Testis (tissue), 3 donors: ENCODE measurements around the gene CDH4. TPM values are rescaled to one million over a fixed set of nuclear protein-coding genes. Genes with fewer than 3 reads are reported as not detected.

Experiments
- DNase-seq: peaks from one replicate; pipeline ENCODE4 v3.0.0-alpha.2; 2019
- H3K27ac ChIP-seq, 2 donors: fragments of 200-600 bp; sonication (generic); one replicate each; pipeline ENCODE4 v1.5.1; 2019
- H3K27me3 ChIP-seq: fragments of 200-600 bp; sonication (generic); one replicate; pipeline ENCODE4 v1.5.1; 2019
- H3K36me3 ChIP-seq: fragments of 200-600 bp; sonication (generic); one replicate; pipeline ENCODE4 v1.5.1; 2017; ENCODE audit warnings: low read depth; ENCODE audit errors: missing control alignments
- H3K4me1 ChIP-seq: fragments of 200-600 bp; sonication (generic); one replicate; pipeline ENCODE4 v1.5.1; 2019
- H3K4me3 ChIP-seq, 2 donors: fragments of 200-600 bp; sonication (generic); one replicate each; pipeline ENCODE4 v1.5.1; 2017 to 2019
- H3K9me3 ChIP-seq: fragments of 200-600 bp; sonication (generic); one replicate; pipeline ENCODE4 v1.5.1; 2017
- CTCF ChIP-seq, 3 experiments: fragments of 450-650 bp in 2 of 3; fragments of 200-600 bp in 1 of 3; sonication (generic) in 1 of 3; IDR thresholded peaks; one replicate each; pipeline ENCODE4 v1.5.1; 2016 to 2019; ENCODE audit warnings: antibody characterized with exemption in 3 of 3, mild to moderate bottlenecking in 2 of 3, moderate library complexity in 1 of 3
- POLR2A ChIP-seq: fragments of 450-650 bp; IDR thresholded peaks from one replicate; pipeline ENCODE4 v1.6.1; 2017; ENCODE audit warnings: antibody characterized with exemption, mild to moderate bottlenecking, moderate library complexity
- WGBS, 2 donors: methylation state at CpG; one replicate each; pipeline ENCODE4 v1.1.5; 2018; 5-methylcytosine and 5-hydroxymethylcytosine counted together
- intact Hi-C: fragments of 100-400 bp; cut with DNase I; formaldehyde crosslinking; loops from one replicate; pipeline ENCODE4 v1.15.1; 2023; ENCODE audit warnings: low total_unique reads
- polyA plus RNA-seq: library from polyadenylated mRNA; stranded (reverse); fragments of 350-450 nt; fragmentation: Illumina TruSeq; extraction: RNeasy Lipid Tissue Mini Kit (QIAGEN cat#74804); gene quantifications from one replicate; pipeline ENCODE4 v1.2.3, GENCODE V29; 2014; ENCODE audit warnings: low read depth, low replicate concordance; ENCODE audit not compliant: insufficient read depth
- total RNA-seq, 2 donors: library from RNA; depleted of rRNA; stranded (reverse); fragments of >200 nt; gene quantifications; one replicate each; pipeline ENCODE4 v1.2.3, GENCODE V29; 2016

Gene CDH4
- total and polyA plus RNA-seq, 3 donors from 2014 or later: 1.4 to 3.3 (median 1.9) TPM

GRCh38 chr20:61378694-61379355 lies 126.8 kb downstream of the CDH4 start:
- 60 to 62% methylated on average over 6 to 7 of the region's 7 CpGs for WGBS, 2 donors
- intact Hi-C loops: no loop called here
- H3K9me3 ChIP-seq: no peaks in the 10 kb centered on the region
- no peak for DNase-seq
- no peak overlapping the region for H3K27ac ChIP-seq
- H3K27me3 ChIP-seq: no peaks in the 10 kb centered on the region
- no peak overlapping the region for H3K4me3 ChIP-seq
- H3K36me3 ChIP-seq: no peaks in the 10 kb centered on the region
- TF ChIP-seq POLR2A: no peak
- no peaks in the 10 kb centered on the region for H3K4me1 ChIP-seq

GRCh38 chr20:61379898-61380544 lies 128.0 kb downstream of the CDH4 start:
- Histone ChIP-seq H3K9me3 (no peaks in the 10 kb centered on the region), H3K4me3 (no peak overlapping the region), H3K27ac (no peak overlapping the region), H3K4me1 (no peaks in the 10 kb centered on the region), H3K27me3 (no peaks in the 10 kb centered on the region), H3K36me3 (no peaks in the 10 kb centered on the region)
- 65 to 77% methylated on average over 6 of the region's 6 CpGs for WGBS, 2 donors
- TF ChIP-seq CTCF (IDR thresholded peaks at IDR 0.05): no peak
- no peak for TF ChIP-seq POLR2A
- no peak for DNase-seq
- intact Hi-C loops: no loop called here

GRCh38 chr20:61380545-61380915 lies 128.5 kb downstream of the CDH4 start:
- 54 to 70% methylated on average over 7 of the region's 7 CpGs for WGBS, 2 donors
- DNase-seq: no peak

GRCh38 chr20:61382194-61382593 lies 130.1 kb downstream of the CDH4 start:
- Histone ChIP-seq H3K27ac (no peak overlapping the region), H3K4me3 (no peak overlapping the region), H3K9me3 (no peaks in the 10 kb centered on the region), H3K36me3 (no peaks in the 10 kb centered on the region), H3K27me3 (no peaks in the 10 kb centered on the region), H3K4me1 (no peaks in the 10 kb centered on the region)
- DNase-seq: no peak
- TF ChIP-seq POLR2A (no peak), CTCF (IDR thresholded peaks at IDR 0.05) (no peak)
- WGBS, 2 donors: 87 to 88% methylated on average over 3 of the region's 3 CpGs
- intact Hi-C loops: no loop called here

More at GRCh38 chr20:61380545-61380915, 128.5 kb downstream of the CDH4 start:
- intact Hi-C loops: no loop called here
- TF ChIP-seq POLR2A (no peak), CTCF (IDR thresholded peaks at IDR 0.05) (no peak)
- no peaks in the 10 kb centered on the region for H3K27me3 ChIP-seq
- H3K27ac ChIP-seq: no peak overlapping the region
- no peaks in the 10 kb centered on the region for H3K36me3 ChIP-seq
- H3K9me3 ChIP-seq: no peaks in the 10 kb centered on the region
- H3K4me1 ChIP-seq: no peaks in the 10 kb centered on the region
- no peak overlapping the region for H3K4me3 ChIP-seq

- intact Hi-C loops: no loop called here
- H3K9me3 ChIP-seq: no peaks in the 10 kb centered on the region
- H3K4me1 ChIP-seq: no peaks in the 10 kb centered on the region
- no peaks in the 10 kb centered on the region for H3K36me3 ChIP-seq
- H3K27ac ChIP-seq: no peak overlapping the region
- 80% methylated on average over 10 to 11 of the region's 11 CpGs for WGBS, 2 donors
- no peak overlapping the region for H3K4me3 ChIP-seq
- DNase-seq: no peak
- H3K27me3 ChIP-seq: no peaks in the 10 kb centered on the region
- no peak for TF ChIP-seq CTCF (IDR thresholded peaks at IDR 0.05)
Measured at GRCh38 chr20:61385296-61385695, 133.2 kb downstream of the CDH4 start.
